HG03196 (cell line): ENCODE data around the gene GGACT.
A peak's percentile ranks its signal among the peaks of the same experiment; 100 is the strongest.
"Not testable (repeated sequence)": the region's sequence is repeated elsewhere in the genome, so short reads cannot be mapped to it uniquely, and the experiment has no call there.

ENCODE experiments used
- ATAC-seq: cut with Tn5 transposase; IDR thresholded peaks from one replicate; pipeline ENCODE4 v1.9.1; 2021; ENCODE audit not compliant: unreplicated experiment

The GGACT gene

DNA sequence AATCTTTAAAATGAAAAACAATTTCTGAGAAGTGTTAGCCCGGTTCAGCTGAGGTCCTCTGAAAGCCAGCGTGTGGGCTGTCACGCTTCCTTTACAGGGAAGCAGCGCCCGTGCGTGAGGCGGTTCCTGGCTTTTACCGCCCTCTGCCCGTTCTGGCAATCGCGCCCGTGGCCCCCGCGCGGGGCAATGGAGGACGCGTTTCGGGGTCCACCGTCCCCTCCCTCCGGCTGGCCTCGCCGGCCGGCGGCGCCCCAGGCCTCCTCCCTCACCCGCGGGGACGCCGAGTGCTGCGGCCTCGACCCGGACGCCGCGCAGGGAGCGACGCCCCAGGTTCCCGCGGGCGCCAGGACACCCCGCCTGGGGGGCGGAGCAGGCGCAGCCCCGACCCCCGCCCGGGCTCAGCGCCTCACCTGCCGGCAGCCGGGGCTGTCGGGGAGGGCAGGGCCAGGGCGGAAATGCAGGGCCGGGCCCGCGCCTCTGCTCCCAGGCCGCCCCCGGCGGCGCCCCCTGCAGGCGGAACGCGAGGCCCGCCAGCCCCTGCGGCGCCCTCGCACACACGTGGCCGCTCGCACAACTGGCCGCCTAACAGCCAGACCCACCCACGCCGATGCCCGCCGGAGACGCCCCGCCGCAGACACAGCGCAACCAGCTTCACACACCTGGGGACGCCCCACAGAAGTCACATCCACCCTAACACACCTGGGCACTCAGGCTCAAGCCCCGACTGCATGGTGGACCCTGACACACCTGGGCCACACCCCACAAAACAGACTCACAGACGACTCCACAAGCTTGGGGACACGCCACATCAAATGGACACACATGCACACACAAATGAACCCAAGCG lies at the start of gene GGACT:
Gene GGACT, minus strand, starts transcription at position 459 of the 847 bp plus-strand sequence. CDS start 56,198 bp downstream, outside the sequence.
- ATAC-seq, result peak; percentile 97

DNA sequence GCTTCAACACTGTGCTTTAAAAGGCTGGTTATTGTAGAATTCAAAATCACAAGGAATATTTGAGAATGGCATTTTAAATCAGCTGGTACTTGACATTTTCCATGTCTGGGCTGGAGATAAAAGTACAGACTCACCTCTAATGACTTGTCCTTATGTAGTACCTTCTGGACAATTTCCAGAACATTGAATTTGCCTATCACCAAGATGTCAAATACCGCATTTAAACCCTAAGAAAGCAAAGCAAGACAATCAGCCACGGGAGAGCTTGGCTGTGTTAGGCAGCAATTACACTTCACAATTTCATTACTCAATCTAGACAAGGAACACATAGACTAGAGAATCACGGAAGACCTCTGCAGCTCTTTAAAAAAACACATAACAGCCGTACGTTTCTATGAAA lies 49.2 kb upstream of the GGACT start:
- ATAC-seq, result no peak

GRCh38 chr13:100637380-100637779 lies 48.8 kb upstream of the GGACT start:
- ATAC-seq, result no peak

- ATAC-seq, result no peak
Measured at GRCh38 chr13:100636441-100636840, 47.9 kb upstream of the GGACT start.

DNA sequence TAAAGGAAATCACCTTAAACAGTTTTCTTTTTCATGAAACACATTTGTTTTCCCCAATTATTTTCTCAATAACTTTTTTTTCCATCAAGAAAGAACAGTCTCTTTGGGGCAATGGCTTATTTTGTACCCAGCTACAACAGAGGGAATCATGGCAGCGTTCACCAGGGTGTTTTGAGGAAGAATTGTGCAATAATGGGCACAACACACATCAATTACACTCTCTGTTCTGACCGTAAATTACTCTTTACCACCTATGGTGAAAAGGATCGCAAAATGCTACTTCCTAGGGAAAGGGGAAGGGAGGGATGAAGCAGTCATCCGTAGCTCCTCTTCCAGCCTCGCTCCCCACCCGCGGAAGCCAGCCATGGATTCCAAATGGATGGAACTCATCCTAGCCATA lies 47.4 kb upstream of the GGACT start:
- ATAC-seq, result no peak

- no peak for ATAC-seq
Measured at GRCh38 chr13:100634696-100635095, 46.1 kb upstream of the GGACT start.

DNA sequence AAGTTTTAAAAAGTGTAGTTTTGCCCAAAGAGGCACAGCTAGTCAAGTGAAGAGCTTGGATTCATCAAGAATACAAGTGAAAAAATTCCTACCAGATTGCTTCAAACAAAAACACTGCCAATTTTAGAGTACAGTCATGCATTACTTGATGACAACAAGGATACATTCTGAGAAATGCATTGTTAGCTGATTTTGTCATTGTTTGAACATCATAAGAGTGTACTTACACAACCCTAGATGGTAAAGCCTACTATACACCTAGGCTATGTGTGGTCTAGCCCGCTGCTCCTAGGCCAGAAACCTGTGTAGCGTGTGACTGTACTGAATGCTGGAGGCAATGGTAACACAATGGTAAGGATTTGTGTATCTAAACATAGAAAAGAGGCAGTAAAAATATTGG lies 44.9 kb upstream of the GGACT start:
- ATAC-seq, result no peak

- ATAC-seq, result no peak
Measured at GRCh38 chr13:100630555-100630954, 42.0 kb upstream of the GGACT start.

DNA sequence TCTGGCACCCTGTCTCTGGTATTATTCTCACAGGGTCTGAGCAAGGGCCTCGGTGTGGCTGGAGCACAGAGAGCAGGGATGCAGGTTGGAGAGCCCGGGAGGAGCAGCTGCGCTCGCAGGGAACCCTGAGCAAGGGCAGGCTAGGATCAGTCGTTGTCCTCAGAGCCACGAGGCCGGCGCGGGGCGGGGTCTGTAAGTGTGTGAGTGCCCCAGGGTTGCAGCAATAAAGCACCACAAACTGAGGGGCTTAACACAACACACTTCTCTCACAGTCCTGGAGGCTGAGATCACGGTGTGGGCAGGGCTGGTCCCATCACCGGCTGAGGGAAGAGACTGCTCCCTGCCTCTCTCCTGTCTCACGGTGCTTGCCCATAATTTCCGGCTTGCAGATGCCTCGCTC lies 38.5 kb upstream of the GGACT start:
- ATAC-seq, result no peak

DNA sequence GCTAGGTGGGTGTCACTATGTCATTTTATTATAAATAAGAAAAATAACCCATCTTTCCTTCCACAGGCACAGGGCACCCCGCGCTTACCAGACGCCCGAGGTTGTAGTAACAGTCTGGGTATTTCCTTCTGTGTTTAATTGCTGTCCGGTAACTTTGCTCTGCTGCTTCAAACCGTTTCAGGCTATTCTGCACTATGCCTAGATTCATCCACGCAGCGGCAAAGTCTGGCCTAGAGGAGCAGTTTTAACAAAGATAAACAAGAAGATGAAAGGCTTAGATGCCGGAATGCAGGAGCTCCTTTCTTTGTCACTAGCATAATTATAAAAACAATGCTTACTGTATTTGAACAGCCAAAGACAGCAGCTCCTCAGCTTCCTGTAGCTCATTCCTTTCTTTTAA lies 36.9 kb upstream of the GGACT start:
- ATAC-seq, result no peak

- ATAC-seq, result no peak
Measured at GRCh38 chr13:100620792-100621191, 32.2 kb upstream of the GGACT start.

GRCh38 chr13:100619940-100620339 lies 31.4 kb upstream of the GGACT start:
- ATAC-seq, result no peak

- not testable (repeated sequence) for ATAC-seq
Measured at GRCh38 chr13:100618897-100619296, 30.3 kb upstream of the GGACT start.

DNA sequence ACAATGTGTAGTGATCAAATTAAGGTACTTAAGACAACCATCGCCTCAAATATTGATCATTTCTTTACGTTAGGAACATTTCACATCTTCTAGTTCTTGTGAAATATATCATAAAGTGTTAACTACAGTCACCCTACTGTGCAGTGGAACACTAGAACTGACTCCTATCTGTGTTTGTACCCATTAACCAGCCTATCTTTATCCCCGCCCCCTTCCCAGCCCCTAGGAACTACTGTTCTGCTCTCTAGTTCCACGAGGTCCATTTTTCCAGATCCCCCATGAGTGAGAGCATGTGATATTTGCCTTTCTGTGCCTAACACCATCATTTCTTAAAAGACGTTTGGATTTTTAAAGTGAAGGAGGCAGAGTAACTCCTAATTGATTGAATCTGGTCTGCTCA lies 24.4 kb upstream of the GGACT start:
- ATAC-seq, result no peak

DNA sequence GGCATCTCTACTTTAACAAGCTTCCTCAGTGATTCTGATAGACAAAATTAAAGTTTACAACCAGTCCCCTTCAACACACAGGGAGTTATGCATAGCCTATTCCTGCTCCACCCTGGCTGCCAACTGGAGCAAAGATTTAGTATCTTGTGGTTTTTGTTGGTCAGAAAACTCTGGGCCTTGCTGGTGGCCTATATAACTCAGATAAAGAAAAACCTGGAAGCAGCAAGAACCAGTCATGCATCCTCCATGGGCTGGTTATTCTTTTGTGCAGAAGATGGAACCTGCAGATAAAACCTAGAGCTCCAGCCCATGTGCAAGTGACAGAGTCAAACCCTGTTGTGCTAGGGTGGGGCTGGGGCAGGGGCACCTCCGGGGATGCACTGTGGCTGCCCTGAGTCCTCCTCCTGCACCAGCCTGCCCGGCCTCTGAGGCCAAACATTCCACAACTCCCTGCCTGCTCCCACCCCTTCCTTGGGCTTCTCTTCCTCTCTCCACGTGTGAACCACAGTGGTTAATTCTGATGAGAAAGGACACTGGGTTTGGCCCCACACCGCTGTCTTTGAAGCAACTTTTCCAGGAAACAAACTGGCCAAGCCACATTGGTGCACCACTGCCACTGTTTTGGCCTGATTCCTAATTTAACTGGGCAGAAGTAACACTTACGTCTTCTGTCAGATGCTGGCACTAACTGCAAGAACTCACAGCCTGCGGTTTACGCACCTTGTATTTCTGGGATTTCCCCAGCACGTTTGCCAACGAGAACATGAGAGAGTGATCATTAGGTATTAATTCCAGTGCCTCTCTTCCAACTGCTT lies 23.3 kb upstream of the GGACT start:
- ATAC-seq, result no peak

GRCh38 chr13:100610391-100611347 lies 22.1 kb upstream of the GGACT start:
- no peak for ATAC-seq

DNA sequence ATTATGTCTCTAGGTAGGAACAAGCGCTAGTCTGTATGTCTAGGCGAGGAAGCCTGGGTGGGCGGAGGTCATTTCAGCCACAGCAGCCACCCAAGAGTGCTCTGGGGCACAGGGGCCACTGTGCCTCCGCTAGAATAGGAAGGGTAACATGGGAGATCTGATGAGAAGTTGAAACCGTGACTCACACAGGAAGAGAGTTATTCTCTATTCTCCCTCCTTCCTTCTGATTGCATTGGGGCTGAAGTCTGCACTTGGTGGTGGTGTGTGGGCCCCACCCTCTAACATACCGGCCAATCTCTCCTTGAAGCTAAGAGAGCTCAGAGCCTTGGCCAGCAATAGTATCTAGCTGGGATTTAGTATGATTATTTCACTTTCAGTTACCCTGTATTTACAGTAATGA lies 20.3 kb upstream of the GGACT start:
- peak; percentile 93 for ATAC-seq

DNA sequence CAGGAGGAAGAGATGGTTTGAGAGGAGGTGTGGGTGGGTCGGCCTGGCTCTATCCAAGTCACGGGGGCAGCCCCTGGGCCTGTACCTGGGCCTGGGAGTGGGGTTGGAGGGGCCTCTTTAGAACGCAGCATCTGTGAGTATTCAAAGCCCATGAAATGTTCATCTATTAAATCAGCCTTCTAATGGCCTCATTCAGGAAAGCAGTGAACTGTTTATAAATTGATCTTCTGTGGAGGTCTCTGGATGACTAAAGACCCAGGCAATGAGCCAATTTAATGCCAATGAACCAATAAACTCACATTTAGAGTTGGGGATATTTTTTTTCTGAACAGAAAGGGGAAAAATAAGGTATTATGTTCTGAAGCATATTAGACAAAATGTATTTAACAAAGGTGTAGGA lies 19.9 kb upstream of the GGACT start:
- ATAC-seq, result no peak

GRCh38 chr13:100604918-100605710 lies 16.5 kb upstream of the GGACT start:
- no peak for ATAC-seq

DNA sequence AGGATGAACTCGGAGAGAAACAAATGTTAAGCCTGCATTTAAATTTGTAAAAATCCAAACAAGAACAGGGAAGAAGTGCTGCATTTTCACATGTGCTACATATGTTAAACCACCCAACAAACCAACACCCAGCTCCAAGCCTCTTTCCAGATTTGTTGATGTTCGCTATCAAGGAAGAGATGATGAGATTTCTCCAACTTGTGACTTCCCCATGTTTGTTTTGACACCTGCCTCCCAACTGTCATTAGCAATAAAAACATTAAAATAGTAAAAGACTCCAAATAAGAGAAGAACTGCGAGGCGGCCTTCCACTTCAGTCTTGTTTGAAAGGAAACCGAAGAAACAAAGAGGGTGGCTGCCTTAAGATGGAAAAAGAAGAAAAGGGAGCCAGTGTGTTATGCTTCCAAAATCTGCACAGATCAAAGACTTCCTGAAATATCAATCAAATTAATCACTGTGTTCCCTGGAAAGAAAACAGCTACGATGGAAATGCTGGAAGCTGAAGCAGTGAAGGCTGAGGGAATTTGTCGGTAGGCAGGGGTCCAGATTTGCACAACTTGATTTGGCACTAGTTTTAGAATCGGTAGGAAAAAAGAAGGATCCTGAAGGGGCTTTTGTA lies 14.0 kb upstream of the GGACT start:
- ATAC-seq, result no peak
